Measurements from ENCODE around the gene CITED4.

DNA sequence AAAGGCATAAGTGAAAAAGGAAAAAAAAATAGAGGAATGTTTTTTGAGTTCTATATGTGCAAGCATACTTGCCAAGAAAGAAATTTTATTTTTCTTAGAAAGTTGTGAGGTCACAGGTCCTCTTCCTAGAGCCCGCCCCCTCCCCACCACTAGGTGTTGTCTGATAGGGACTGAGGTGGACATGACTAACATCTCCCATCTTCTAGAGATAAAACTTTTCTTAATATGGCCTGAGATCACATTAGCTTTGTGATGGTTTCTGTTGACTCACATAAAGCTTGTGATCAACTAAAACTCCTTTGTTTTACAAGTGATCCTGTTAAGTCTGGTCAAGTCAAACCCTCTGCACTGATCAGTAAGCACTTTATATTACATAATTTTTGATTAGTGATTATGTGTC lies 33.4 kb upstream of the CITED4 start:
- TF ChIP-seq, protein P1, sequence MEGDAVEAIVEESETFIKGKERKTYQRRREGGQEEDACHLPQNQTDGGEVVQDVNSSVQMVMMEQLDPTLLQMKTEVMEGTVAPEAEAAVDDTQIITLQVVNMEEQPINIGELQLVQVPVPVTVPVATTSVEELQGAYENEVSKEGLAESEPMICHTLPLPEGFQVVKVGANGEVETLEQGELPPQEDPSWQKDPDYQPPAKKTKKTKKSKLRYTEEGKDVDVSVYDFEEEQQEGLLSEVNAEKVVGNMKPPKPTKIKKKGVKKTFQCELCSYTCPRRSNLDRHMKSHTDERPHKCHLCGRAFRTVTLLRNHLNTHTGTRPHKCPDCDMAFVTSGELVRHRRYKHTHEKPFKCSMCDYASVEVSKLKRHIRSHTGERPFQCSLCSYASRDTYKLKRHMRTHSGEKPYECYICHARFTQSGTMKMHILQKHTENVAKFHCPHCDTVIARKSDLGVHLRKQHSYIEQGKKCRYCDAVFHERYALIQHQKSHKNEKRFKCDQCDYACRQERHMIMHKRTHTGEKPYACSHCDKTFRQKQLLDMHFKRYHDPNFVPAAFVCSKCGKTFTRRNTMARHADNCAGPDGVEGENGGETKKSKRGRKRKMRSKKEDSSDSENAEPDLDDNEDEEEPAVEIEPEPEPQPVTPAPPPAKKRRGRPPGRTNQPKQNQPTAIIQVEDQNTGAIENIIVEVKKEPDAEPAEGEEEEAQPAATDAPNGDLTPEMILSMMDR (IDR thresholded peaks at IDR 0.05; ENCODE audit: insufficient read depth, low read depth, low read length): no peak
- no peak for TF ChIP-seq EZH2 (IDR thresholded peaks at IDR 0.05; ENCODE audit: insufficient read depth, low read length)
